ENCODE measurements around the gene CATSPERE.
A peak's percentile ranks its signal among the peaks of the same experiment; 100 is the strongest.
"Not testable (repeated sequence)": the region's sequence is repeated elsewhere in the genome, so short reads cannot be mapped to it uniquely, and the experiment has no call there.

The CATSPERE gene

DNA sequence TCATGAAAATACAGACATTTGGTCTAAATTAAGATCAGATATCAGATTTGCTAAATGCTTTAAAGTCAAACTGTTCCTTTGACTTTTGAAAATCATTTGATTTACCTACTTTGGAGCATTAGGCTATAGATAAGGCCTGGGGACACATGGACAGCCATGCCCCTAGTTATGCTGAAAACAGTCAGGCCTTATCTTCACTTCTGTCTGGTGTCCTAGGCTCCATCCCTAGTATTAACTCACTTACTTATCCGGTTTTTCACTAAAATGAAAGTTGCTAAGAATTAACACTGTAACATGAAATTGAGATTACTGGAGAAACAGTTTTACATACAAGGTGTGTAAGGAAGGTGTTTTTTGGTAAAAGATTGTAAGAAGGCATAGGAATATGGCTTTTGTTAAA lies 4.5 kb upstream of the CATSPERE start:
- TF ChIP-seq GATA1 (IDR thresholded peaks at IDR 0.05; ENCODE audit: low read depth, low read length) (no peak), POLR2A (IDR thresholded peaks at IDR 0.05; ENCODE audit: low read length) (no peak)
- DNase-seq, result peak; percentile 8 to 43

DNA sequence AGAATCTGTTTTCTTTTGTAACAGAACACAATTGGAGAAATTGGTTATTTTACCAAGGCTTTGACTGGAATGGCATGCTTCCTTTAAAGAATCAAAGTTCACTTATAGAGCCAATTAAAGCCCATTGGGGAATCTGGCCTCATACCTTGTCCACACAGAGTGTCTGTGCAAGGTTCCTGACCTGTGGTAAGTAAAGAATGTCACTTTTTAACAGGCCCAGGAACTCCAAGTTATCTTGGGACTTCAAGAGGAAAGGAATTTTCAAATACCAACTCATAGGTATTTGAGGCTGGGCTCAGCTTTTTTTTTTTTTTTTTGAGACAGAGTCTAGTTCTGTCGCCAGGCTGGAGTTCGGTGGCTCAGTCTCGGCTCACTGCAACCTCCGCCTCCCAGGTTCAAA lies 2.3 kb upstream of the CATSPERE start:
- no peak for DNase-seq

DNA sequence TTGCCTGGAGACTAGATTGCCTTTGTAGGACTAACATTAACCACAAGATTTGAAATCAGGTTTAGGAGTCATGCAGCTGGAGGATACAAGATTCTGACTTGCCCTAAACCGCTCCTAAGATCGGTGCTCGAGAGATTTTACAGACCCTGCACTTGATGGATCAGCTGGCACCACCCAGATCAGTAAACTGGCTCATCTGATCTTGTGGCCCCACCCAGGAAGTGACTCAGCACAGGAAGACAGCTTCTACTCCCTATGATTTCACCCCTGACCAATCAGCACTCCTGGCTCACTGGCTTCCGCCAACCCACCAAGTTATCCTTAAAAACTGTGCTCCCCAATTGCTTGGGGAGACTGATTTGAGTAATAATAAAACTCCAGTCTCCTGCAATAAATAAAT lies 876 bp upstream of the CATSPERE start:
- TF ChIP-seq POLR2A (IDR thresholded peaks at IDR 0.05; ENCODE audit: low read length), result no peak
- TF ChIP-seq GATA1 (IDR thresholded peaks at IDR 0.05; ENCODE audit: low read depth, low read length), result no peak
- DNase-seq, result peak; percentile 62 to 78

More for the DNA sequence above, 2.3 kb upstream of the CATSPERE start:
- TF ChIP-seq POLR2A (IDR thresholded peaks at IDR 0.05; ENCODE audit: low read length) (no peak), GATA1 (IDR thresholded peaks at IDR 0.05; ENCODE audit: low read depth, low read length) (no peak)

DNA sequence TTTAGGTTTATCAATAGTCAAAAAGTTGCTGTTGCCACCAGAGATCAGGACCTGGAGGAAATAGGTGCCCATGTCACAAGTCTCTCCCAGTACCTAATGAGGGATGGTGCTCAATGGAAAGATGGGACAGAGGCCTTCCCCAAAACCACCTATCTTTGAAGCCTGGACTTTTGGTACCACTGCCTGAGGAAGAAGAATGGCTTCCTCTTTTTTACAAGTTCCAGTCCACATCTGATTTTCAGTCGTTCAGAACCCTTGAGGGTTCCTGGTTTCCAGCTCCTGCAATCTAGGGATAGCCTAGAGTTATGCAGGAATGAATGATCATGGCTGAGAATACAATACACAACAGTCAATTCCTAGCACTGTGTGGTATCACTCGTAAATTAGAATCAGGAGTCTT lies 5.7 kb downstream of the CATSPERE start:
- TF ChIP-seq GATA1 (IDR thresholded peaks at IDR 0.05; ENCODE audit: low read depth, low read length) (no peak), POLR2A (IDR thresholded peaks at IDR 0.05; ENCODE audit: low read length) (no peak)
- DNase-seq, result no peak

DNA sequence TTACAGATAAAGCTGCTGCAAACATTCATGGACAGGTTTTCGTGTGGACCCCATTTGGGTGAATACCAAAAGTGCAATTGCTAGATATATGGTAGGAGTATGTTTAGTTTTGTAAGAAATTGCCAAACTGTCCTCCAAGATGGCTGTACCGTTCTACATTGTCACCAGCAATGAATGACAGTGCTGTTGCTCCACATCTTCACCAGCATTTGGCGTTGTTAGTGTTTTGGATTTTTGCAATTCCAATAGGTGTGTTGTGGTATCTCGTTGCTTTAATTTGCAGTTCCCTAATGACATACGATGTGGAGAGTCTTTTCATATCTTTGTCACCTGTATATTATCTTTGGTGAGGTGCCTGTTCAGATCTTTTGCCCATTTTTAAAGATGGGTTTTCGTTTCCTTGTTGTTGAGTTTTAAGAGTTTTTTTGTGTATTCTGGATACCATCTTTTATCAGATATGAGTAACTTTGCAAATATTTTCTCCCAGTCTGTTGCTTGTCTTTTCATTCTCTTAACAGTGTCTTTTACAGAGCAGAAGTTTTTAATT lies 12.1 kb downstream of the CATSPERE start:
- TF ChIP-seq POLR2A (IDR thresholded peaks at IDR 0.05; ENCODE audit: low read length) (no peak), GATA1 (IDR thresholded peaks at IDR 0.05; ENCODE audit: low read depth, low read length) (no peak)

DNA sequence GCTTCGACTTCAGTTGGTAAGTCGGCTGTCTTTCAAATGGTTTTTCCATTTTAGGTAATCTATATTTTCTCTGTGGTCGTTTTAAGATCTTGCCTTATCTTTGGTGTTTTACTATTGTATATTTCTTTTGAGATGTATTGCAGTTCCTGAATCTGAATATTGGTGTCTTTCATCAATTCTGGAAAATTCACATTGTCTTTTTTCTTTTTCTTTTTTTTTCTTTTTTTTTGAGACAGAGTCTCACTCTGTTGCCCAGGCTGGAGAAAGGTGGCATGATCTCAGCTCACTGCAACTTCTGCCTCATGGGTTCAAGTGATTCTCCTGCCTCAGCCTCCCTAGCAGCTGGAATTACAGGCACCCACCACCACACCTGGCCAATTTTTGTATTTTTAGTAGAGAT lies 23.9 kb downstream of the CATSPERE start:
- not testable (repeated sequence) for DNase-seq

More for the DNA sequence above, 12.1 kb downstream of the CATSPERE start:
- no peak for DNase-seq

DNA sequence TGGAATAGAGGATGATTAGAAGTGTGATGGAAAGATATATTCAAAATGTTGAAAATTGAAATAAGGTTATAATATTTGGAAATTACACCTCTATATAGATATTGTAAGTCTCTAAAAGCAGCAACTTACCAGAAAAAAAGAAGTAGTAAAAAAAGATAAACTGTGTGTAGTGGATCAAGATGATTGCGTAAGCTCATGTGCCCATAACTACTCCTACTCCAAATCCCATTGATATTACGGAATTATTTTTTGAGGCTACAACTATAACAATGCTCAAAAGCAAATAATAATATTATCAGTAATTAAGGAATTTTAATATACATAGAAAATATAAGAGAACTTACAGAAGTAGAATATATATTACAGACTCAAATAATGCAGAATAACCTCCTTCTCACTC lies 33.6 kb downstream of the CATSPERE start:
- TF ChIP-seq GATA1 (IDR thresholded peaks at IDR 0.05; ENCODE audit: low read depth, low read length) (no peak), POLR2A (IDR thresholded peaks at IDR 0.05; ENCODE audit: low read length) (no peak)
- DNase-seq, result no peak

DNA sequence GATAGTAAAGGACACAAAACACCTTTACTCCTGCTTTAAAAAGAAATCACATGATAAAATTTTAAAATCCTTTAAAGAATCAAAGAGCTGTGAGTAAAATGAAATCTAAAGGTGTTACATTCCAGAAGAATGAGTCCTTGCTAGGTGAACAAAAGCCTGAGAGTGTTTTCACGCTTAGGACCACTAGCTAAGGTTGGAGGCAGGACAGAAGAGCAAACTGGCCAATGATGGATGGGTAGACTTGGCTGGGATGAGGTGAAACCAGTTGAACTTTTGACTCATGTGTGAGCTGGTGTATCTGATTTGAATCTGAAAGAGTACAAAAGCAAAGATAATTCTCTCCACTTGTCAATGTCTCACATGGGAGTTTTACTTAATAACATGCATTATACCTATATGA lies 35.1 kb downstream of the CATSPERE start:
- no peak for DNase-seq
- TF ChIP-seq POLR2A (IDR thresholded peaks at IDR 0.05; ENCODE audit: low read length), result no peak
- TF ChIP-seq GATA1 (IDR thresholded peaks at IDR 0.05; ENCODE audit: low read depth, low read length), result no peak

DNA sequence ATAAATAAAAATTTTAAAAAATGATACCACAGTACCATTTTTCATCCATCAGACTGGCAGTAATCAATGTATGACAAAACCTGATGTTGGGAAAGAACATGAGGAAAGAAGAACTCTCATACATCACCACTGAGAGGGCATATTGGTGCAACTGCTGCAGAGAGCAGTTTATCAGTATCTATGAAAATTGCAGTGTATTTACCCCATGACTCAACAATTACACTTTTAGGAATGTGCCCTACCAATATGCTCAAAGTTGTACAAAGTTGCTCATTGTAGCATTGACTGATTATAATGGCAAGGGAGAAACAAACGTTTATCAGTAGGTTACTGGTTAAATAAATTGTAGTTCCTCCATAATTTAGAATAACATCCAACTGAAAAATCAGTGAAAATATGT lies 36.7 kb downstream of the CATSPERE start:
- no peak for DNase-seq
- TF ChIP-seq GATA1 (IDR thresholded peaks at IDR 0.05; ENCODE audit: low read depth, low read length) (no peak), POLR2A (IDR thresholded peaks at IDR 0.05; ENCODE audit: low read length) (no peak)

DNA sequence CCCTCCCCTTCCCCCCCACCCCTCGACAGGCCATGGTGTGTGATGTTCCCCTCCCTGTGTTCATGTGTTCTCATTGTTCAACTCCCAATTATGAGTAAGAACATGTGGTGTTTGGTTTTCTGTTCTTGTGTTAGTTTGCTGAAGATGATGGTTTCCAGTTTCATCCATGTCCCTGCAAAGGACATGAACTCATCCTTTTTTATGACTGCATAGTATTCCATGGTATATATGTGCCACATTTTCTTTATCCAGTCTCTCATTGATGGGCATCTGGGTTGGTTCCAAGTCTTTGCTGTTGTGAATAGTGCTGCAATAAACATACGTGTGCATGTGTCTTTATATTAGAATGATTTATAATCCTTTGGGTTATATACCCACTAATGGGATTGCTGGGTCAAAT lies 38.4 kb downstream of the CATSPERE start:
- not testable (repeated sequence) for DNase-seq

DNA sequence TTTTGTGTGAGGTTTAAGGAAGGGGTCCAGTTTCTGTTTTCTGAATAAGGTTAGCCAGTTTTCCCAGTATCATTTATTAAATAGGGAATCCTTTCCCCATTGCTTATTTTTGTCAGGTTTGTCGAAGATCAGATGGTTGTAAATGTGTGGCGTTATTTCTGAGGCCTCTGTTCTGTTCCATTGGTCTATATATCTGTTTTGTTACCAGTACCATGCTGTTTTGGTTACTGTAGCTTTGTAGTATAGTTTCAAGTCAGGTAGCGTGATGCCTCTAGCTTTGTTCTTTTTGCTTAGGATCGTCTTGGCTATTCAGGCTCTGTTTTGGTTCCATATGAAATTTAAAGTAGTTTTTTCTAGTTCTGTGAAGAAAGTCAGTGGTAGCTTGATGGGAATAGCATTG lies 39.4 kb downstream of the CATSPERE start:
- DNase-seq, result not testable (repeated sequence)

DNA sequence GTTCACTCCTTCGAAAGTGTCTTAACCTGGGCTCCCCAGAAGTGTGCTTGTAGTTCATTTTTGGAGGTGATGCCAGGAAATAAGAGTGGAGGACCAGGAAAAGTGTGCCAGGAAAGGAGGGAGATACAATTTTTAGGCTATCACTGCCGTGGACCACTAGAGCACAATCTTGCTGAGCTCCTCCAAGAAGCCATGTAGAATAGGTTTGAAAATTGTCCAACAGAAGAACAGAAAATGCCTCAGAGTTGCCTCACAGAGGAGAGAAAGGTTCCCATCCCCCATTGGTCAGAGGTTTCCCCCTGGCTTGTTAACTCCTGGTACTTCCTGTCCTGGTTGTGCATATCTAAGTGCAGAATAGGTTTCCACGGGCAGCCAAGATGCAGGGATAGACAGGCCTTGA lies 41.6 kb downstream of the CATSPERE start:
- no peak for DNase-seq
- TF ChIP-seq GATA1 (IDR thresholded peaks at IDR 0.05; ENCODE audit: low read depth, low read length), result no peak
- TF ChIP-seq POLR2A (IDR thresholded peaks at IDR 0.05; ENCODE audit: low read length), result no peak

DNA sequence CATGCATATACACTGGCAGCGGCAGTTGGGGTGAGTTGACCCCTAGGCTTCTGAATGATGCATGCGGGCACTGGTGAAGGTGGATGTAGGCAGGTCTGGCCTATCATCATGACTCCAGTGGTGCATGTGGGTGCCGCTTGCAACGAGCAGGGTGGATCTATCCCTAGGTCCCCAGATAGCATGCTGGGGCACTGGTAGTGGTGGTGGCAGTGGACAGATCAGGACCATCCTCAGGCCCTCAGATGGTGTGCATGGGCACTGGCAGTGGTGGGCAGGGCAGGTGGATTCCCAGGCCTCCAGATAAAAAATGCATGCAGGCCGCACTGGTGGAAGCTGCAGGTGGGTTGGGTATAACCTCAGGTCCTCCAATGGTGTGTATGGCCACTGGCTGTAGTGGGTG lies 52.4 kb downstream of the CATSPERE start:
- DNase-seq, result no peak
- no peak for TF ChIP-seq GATA1 (IDR thresholded peaks at IDR 0.05; ENCODE audit: low read depth, low read length)
- no peak for TF ChIP-seq POLR2A (IDR thresholded peaks at IDR 0.05; ENCODE audit: low read length)

DNA sequence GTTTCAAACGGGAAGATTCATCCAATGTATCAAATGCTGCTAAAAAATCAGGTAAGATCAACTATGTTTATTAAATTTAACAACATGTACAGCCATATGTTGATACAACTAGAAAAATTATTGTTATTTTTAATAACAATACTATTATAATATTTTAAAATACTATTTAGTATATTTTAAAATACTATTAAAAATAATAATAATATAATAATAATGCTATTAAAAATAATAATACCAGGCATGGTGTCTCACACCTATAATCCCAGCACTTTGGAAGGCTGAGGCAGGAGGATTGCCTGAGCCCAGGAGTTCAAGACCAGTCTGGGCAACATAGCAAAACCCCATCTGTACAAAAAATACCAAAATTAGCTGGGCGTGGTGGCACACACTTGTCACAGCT lies 54.6 kb downstream of the CATSPERE start:
- no peak for DNase-seq
- TF ChIP-seq POLR2A (IDR thresholded peaks at IDR 0.05; ENCODE audit: low read length), result no peak
- TF ChIP-seq GATA1 (IDR thresholded peaks at IDR 0.05; ENCODE audit: low read depth, low read length), result no peak

DNA sequence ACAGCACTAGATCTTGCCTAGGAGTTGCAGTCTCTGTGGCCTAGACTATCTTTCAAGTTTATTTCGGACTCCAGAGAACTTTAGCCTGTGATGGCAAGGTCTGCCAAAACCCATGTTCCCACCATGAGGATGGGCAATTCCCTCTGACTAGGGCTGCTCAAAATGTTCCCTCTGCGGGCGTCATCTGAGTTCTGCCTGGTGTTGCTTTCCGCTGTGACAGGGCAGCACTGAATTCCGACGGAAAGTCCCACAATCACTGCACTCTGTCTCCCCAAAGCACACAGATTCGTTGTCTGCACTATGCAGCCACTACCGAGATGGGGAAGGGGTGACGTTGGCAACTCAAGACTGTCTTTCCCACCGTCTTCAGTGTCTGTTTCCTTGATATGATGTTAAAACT lies 75.2 kb downstream of the CATSPERE start:
- no peak for TF ChIP-seq POLR2A (IDR thresholded peaks at IDR 0.05; ENCODE audit: low read length)
- TF ChIP-seq GATA1 (IDR thresholded peaks at IDR 0.05; ENCODE audit: low read depth, low read length), result no peak
- no peak for DNase-seq

DNA sequence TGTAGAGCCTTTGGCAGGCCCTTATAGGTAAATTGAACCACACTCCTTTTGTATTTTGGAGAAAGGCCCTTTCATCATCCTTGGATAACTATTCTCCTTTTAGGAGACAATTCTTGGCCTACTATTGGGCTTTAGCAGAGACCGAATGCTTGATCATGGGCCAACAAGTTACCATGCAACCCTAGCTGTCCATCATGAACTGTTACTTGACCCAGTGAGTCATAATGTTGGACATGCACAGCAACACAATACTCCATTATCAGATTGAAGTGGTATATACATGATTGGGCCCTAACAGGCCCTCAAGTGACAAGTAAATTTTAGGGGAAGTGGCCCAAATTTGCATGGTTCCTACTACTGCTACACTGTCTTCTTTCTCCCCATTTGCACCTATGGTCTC lies 84.4 kb downstream of the CATSPERE start:
- no peak for TF ChIP-seq POLR2A (IDR thresholded peaks at IDR 0.05; ENCODE audit: low read length)
- TF ChIP-seq GATA1 (IDR thresholded peaks at IDR 0.05; ENCODE audit: low read depth, low read length), result no peak
- no peak for DNase-seq

All from erythroblast (primary cell).